22Rv1 (cell line): Measurements from ENCODE around the gene WDR70.
"Not testable (repeated sequence)": the region's sequence is repeated elsewhere in the genome, so short reads cannot be mapped to it uniquely, and the experiment has no call there.

Experiments used
- CTCF ChIP-seq: fragments of 450-650 bp; IDR thresholded peaks from 2 replicates; pipeline ENCODE4 v1.5.1; 2017; ENCODE audit warnings: mild to moderate bottlenecking
- ZFX ChIP-seq: fragments of 450-650 bp; IDR thresholded peaks from 2 replicates; pipeline ENCODE4 v1.6.1; 2017; ENCODE audit warnings: antibody characterized with exemption, borderline replicate concordance

DNA sequence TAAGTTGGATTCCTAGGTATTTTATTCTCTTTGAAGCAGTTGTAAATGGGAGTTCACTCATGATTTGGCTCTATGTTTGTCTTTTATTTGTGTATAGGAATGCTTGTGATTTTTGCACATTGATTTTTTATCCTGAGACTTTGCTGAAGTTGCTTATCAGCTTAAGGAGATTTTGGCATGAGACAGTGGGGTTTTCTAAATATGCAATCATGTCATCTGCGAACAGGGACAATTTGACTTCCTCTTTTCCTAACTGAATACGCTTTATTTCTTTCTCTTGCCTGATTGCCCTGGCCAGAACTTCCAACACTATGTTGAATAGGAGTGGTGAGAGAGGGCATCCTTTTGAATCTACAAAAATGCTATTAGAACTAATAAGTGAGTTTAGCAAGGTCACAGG lies 215.7 kb downstream of the WDR70 start:
- TF ChIP-seq CTCF, ZFX: not testable (repeated sequence)
